NCI-H2196 (cell line): ENCODE data around the gene RNF19B.
"Not testable (repeated sequence)": the region's sequence is repeated elsewhere in the genome, so short reads cannot be mapped to it uniquely, and the experiment has no call there.

Experiments
- DNase-seq: peaks from one replicate; lab custom pipeline; 2025; ENCODE audit not compliant: unreplicated experiment; lab: John Stamatoyannopoulos, UW

RNF19B gene

GRCh38 chr1:32933742-32934322 is 30.8 kb downstream of the RNF19B start:
- peak; percentile 38 for DNase-seq

GRCh38 chr1:32931760-32932159 is 32.8 kb downstream of the RNF19B start:
- DNase-seq: no peak

DNA sequence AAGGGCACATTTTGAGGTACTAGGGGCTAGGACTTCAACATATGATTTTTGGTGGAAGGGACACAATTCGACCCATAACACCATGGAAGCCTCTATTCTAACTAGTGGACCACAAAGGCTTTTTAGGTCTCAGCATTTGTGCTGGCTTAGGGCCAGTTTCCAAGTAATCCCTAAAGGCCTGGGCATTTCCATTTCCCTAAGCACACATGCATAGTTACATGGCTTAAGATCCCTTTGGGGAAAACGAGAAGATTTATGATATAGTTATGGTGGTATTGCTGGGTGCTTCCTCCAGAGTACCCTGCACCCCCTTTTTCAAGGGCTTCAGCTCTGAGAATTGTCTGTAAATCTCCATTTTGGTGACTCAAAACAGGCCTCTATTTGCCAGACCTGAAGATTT is 35.2 kb downstream of the RNF19B start:
- no peak for DNase-seq

GRCh38 chr1:32928715-32929114 is 35.9 kb downstream of the RNF19B start:
- DNase-seq: no peak

DNA sequence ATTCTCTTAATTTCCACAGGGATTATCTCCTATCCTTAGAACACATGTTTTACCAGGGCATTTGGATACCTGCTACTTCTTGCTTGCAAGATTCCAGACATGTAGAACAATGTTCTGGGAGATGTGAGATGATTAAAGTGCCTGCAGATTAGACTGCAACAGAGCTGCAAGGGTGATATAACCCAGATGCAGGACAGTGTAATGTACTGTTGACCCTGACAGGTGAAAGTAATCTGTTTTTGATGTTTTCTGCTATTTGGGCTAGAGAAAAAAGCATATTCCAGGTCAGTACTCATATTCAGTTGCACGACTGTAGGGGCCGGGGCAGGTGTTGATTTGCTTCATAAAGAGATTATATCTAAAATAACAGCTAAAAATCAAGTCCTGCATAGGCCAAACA is 36.3 kb downstream of the RNF19B start:
- no peak for DNase-seq

DNA sequence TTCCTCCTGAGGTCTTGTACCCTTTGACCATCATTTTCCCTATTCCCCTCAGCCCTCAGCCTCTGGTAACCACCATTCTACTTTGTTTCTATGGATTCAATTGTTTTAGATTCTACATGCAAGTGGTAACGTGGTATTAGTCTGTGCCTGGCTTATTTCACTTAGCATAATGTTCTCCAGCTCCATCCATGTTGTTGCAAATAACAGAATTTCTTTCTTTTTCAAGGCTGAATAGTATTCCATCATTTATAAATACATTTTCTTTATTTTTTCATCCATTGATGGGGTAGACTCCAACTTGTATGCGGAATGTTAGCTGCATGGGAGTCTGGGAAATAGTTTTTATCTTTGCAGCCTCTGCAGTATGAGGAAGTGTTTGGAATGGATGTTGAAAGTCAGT is 37.2 kb downstream of the RNF19B start:
- no peak for DNase-seq

- DNase-seq: no peak
Observed at GRCh38 chr1:32926562-32926961, 38.0 kb downstream of the RNF19B start.

DNA sequence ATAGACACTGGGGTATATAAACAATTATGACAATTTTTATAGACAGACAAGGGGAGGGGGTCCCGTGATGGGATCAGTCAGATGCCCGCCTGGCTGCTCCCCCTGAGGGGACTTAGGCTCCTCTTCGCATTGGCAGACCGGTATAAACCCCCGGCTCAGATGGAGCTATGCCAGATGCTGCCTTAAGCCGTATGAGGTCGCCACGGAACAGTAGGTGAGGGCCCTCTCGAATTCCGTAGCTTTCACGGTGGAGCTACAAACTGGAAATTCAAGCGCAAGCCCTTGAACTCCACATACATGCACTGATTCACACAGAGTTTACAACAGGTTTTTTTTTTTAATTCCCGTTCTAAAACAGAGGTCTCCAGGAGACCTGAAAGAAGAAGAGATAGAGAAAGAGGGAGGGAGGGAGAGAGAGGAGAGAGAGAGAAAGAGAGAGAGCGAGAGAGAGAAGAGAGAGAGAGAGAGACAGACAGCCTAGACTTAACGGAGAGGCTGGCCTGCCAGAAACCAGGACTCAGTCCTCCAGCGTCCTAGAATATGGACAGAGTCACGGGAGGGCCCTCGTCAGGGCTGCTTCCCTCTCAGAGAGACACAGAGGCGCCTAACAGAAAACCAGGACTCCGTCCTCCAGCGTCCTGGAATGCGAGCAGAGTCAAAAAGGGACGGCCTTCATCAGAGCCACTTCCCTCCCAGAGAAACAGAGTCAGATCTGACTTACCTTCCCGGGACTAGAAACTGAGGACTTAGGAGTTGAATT is 39.0 kb downstream of the RNF19B start:
- no peak for DNase-seq

DNA sequence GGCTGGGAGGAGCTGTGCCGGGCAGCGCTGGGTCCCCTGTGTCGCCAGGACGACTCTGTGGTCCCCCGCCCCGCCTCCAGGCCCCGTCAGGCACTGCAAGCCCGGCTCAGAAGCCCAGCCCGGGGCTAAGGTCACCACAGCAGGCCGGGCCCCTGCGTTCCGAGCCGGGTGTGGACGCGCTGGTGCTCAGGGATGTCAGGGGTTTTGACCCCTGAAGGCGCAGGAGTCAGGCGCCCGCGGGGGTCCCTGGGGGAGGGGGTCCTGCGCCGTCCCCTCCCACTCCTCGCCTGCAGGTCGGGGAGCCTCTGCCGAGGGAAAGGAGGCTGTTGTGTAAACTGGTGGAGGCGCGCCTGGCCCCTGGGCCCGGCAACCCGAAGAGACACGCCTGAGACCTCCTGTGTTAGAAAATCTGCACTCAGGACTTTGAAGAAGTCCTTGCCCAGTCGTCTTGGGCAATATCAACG is 39.7 kb downstream of the RNF19B start:
- DNase-seq: no peak

GRCh38 chr1:32920833-32921232 is 43.8 kb downstream of the RNF19B start:
- no peak for DNase-seq

DNA sequence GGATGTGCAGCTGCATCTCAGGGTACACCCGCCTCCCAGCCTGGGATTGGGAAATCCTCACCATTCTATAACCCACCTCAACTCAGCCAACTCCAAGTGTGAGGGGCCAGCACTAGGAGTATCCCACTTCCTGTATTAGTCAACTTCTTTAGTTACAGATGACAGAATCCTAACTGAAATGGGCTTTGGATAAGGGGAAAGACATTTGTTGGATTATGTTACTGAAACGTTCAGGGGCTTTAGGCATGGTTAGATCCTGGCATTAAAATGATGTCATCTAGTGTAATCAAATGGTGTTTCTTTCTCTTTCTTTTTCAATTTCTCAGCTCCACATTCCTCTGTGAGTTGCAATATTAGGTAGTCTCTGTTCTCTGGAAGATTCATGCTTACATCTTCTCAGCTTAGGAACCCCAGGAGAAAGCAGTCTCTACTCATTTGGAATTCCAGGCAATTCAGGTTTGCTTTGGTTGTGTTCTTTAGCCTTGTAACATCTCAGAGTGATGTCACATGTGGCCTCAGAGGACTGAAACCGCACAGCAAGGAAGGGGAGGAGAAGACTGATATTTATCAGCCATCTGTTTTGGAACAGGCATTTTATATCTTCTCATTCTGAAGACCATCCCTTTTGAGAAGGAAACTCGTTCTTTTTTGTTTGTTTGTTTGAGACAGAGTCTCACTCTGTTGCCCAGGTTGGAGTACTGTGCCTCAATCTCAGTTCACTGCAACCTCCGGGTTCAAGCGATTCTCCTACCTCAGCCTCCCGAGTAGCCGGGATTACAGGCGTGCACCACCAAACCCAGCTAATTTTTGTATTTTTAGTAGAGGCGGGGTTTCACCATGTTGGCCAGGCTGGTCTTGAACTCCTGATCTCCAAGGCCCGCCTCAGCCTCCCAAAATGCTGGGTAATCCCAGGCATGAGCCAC is 44.5 kb downstream of the RNF19B start:
- no peak for DNase-seq

GRCh38 chr1:32918179-32918578 is 46.4 kb downstream of the RNF19B start:
- DNase-seq: no peak

GRCh38 chr1:32917521-32917920 is 47.1 kb downstream of the RNF19B start:
- no peak for DNase-seq

DNA sequence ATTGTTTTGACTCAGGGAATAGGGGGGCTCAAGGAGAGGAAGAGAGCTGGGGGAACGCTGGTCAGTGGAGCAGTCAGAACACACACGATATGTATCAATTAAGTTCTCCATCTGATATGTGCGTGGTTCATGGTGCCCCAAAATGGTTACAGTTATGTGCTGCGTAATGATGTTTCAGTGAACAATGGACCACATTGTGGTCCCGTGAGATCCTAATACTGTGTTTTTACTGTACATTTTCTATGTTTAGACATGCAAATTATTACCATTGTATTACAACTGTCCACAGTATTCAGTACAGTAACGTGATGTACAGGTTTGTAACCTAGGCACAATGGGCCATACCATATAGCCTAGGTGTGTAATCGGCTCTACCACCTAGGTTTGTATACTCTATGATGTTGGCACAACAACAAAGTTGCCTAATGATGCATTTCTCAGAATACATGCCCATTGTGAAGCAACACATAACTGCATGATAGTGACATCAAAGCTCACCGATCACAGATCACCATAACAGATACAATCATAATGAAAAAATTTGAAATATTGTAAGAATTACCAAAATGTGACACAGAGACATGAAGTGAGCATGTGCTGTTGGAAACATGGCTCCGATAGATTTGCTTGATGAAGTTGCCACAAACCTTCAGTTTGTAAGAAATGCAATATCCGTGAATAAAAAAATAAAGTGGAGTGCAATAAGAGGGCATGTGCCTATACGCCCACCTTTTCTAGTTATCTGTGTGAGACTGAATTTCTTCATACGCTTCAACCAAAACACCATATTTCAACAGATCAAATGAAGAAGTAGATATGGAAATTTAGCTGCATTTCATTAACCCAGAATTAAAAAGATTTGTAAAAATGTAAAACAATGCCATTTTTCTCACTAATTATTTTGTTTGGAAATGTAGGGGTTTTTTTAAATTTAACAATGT is 48.6 kb downstream of the RNF19B start:
- no peak for DNase-seq

- DNase-seq: no peak
Observed at GRCh38 chr1:32910319-32910718, 54.3 kb downstream of the RNF19B start.

- DNase-seq: peak; percentile 6
Observed at GRCh38 chr1:32907435-32907834, 57.2 kb downstream of the RNF19B start.

DNA sequence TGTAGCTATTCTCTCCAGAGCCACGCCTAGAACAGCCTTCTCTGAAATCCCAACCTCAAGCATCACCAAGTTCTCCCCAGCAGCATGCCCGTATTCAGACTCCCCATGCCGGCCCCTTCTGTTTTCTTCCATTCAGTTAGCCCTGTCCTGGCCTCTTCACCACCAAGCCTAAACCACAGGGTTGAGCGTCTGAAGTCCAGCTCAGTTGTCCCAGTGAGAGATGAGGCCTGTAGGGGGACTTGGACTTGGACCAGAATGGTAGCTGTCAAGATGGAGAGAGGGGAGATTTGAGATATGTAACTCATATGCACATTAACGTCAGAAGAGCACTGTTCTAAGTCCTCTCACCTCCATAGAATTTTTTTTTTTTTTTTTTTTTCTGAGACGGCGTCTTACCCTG is 58.0 kb downstream of the RNF19B start:
- no peak for DNase-seq

DNA sequence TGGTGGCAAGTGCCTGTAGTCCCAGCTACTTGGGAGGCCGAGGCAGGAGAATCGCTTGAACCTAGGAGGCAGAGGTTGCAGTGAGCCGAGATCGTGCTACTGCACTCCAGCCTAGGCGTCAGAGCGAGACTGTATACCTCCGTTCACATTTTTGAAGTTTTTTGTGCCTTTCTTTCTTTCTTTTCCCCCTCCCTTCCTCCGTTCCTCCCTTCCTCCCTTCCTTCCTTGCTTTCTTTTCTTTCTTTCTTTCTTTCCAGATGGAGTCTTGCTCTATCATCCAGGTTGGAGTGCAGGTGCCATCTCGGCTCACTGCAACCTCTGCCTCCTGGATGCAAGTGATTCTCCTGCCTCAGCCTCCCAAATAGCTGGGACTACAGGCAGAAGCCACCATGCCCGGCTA is 59.0 kb downstream of the RNF19B start:
- not testable (repeated sequence) for DNase-seq

- no peak for DNase-seq
Observed at GRCh38 chr1:32904797-32905196, 59.8 kb downstream of the RNF19B start.

GRCh38 chr1:32903991-32904785 is 60.4 kb downstream of the RNF19B start:
- DNase-seq: no peak
